SK-N-SH treated with all-trans-retinoic acid at 6 μM for 48 hours (cell line): ENCODE measurements around the gene RNPEPL1.

ENCODE experiments used
- ATAC-seq: fragments of 200-7000 bp; cut with Tn5 transposase; 3 replicates; pipeline ENCODE4 v1.9.1; 2020; ENCODE audit warnings: mild to moderate bottlenecking, moderate library complexity
- ARNTL ChIP-seq: fragments of 450-650 bp; formaldehyde crosslinking; IDR thresholded peaks from 2 replicates; pipeline ENCODE4 v1.5.0; 2020; ENCODE audit warnings: low read depth, mild to moderate bottlenecking, moderate library complexity, borderline replicate concordance
- BACH2 ChIP-seq: fragments of 250-450 bp; sonication (Bioruptor Pico); IDR thresholded peaks from 2 replicates; pipeline ENCODE4 v1.9.0; 2021; ENCODE audit warnings: mild to moderate bottlenecking, borderline replicate concordance
- CSDC2 ChIP-seq: fragments of 250-450 bp; sonication (Bioruptor Pico); IDR thresholded peaks from 2 replicates; pipeline ENCODE4 v1.5.0; 2020; ENCODE audit warnings: mild to moderate bottlenecking, moderate library complexity
- ESRRG ChIP-seq: fragments of 250-450 bp; sonication (Bioruptor Pico); IDR thresholded peaks from 2 replicates; pipeline ENCODE4 v1.6.1; 2021; ENCODE audit warnings: mild to moderate bottlenecking
- ISL1 ChIP-seq: fragments of 250-450 bp; sonication (Bioruptor Pico); IDR thresholded peaks from 2 replicates; pipeline ENCODE4 v2.1.2; 2022; ENCODE audit warnings: mild to moderate bottlenecking, moderate library complexity
- PATZ1 ChIP-seq: fragments of 250-450 bp; sonication (Bioruptor Pico); IDR thresholded peaks from 2 replicates; pipeline ENCODE4 v1.8.0; 2020; ENCODE audit warnings: mild to moderate bottlenecking, moderate library complexity, borderline replicate concordance
- PPARA ChIP-seq: fragments of 250-450 bp; sonication (Bioruptor Pico); IDR thresholded peaks from 2 replicates; pipeline ENCODE4 v1.5.0; 2020; ENCODE audit warnings: mild to moderate bottlenecking, borderline replicate concordance
- RARB ChIP-seq: fragments of 250-450 bp; sonication (Bioruptor Pico); IDR thresholded peaks from 2 replicates; pipeline ENCODE4 v1.8.0; 2021; ENCODE audit warnings: mild to moderate bottlenecking, moderate library complexity
- SNAI2 ChIP-seq: fragments of 250-450 bp; sonication (Bioruptor Pico); IDR thresholded peaks from 2 replicates; pipeline ENCODE4 v1.5.0; 2020; ENCODE audit warnings: mild to moderate bottlenecking, moderate library complexity
- TCF4 ChIP-seq: fragments of 250-450 bp; sonication (Bioruptor Pico); IDR thresholded peaks from 2 replicates; pipeline ENCODE4 v1.8.0; 2021; ENCODE audit warnings: mild to moderate bottlenecking, moderate library complexity, borderline replicate concordance
- TOX ChIP-seq: fragments of 250-450 bp; sonication (Bioruptor Pico); IDR thresholded peaks from 2 replicates; pipeline ENCODE4 v1.8.0; 2021; ENCODE audit warnings: mild to moderate bottlenecking, moderate library complexity, borderline replicate concordance
- TSHZ2 ChIP-seq: fragments of 250-450 bp; sonication (Bioruptor Pico); IDR thresholded peaks from 2 replicates; pipeline ENCODE4 v1.5.0; 2020; ENCODE audit warnings: mild to moderate bottlenecking, moderate library complexity
- ZNF565 ChIP-seq: fragments of 450-650 bp; formaldehyde crosslinking; conservative IDR thresholded peaks from 2 replicates; pipeline ENCODE4 v1.5.0; 2020; ENCODE audit warnings: low read depth, mild to moderate bottlenecking, moderate library complexity
- ZNF70 ChIP-seq: fragments of 450-650 bp; formaldehyde crosslinking; IDR thresholded peaks from 2 replicates; pipeline ENCODE4 v1.5.0; 2020; ENCODE audit warnings: mild to moderate bottlenecking, moderate library complexity
- ZNF8 ChIP-seq: fragments of 450-650 bp; formaldehyde crosslinking; IDR thresholded peaks from 2 replicates; pipeline ENCODE4 v1.5.0; 2020; ENCODE audit warnings: mild to moderate bottlenecking, moderate library complexity
- TF ChIP-seq, protein P1 (sequence below): fragments of 250-450 bp; sonication (Bioruptor Pico); IDR thresholded peaks from 2 replicates; pipeline ENCODE4 v1.8.0; 2021; ENCODE audit warnings: low read depth, mild to moderate bottlenecking, moderate library complexity, borderline replicate concordance
- TF ChIP-seq, protein P2 (sequence below): fragments of 250-450 bp; sonication (Bioruptor Pico); IDR thresholded peaks from 2 replicates; pipeline ENCODE4 v1.5.1; 2021; ENCODE audit warnings: mild to moderate bottlenecking, moderate library complexity
- TF ChIP-seq, protein P3 (sequence below): fragments of 250-450 bp; sonication (Bioruptor Pico); IDR thresholded peaks from 2 replicates; pipeline ENCODE4 v1.5.1; 2020; ENCODE audit warnings: low read depth, mild to moderate bottlenecking, moderate library complexity

Gene RNPEPL1

DNA sequence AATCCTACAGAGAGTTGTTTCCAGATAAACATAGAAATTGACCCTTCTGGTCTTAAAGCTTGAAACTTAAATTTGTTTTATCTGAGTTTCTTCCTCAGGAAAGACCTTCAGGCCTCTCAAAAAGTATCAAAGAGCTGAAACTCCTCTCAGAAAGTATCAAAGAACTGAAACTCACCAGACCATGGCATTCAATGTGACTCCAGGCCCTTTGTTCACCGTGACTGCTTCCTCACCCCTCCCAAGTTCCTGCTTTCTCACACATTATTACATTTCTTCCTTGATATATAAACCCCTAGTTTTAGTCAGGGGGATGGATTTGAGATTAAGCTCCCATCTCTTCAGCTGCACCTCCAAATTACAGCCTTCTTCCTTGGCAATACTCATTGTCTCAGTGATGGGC, 16.5 kb upstream of the RNPEPL1 start (continued):
- TF ChIP-seq TSHZ2 (CRISPR knock-in tag), result no peak
- TF ChIP-seq, protein P1, sequence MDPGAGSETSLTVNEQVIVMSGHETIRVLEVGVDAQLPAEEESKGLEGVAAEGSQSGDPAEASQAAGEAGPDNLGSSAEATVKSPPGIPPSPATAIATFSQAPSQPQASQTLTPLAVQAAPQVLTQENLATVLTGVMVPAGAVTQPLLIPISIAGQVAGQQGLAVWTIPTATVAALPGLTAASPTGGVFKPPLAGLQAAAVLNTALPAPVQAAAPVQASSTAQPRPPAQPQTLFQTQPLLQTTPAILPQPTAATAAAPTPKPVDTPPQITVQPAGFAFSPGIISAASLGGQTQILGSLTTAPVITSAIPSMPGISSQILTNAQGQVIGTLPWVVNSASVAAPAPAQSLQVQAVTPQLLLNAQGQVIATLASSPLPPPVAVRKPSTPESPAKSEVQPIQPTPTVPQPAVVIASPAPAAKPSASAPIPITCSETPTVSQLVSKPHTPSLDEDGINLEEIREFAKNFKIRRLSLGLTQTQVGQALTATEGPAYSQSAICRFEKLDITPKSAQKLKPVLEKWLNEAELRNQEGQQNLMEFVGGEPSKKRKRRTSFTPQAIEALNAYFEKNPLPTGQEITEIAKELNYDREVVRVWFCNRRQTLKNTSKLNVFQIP (CRISPR knock-in tag), result no peak

- no peak for ATAC-seq
- TF ChIP-seq RARB, result no peak
- no peak for TF ChIP-seq ZNF565
- TF ChIP-seq CSDC2 (CRISPR knock-in tag), result no peak
- TF ChIP-seq ZNF8 (CRISPR knock-in tag), result no peak
- no peak for TF ChIP-seq SNAI2 (CRISPR knock-in tag)
- no peak for TF ChIP-seq BACH2 (CRISPR knock-in tag)
- no peak for TF ChIP-seq PATZ1 (CRISPR knock-in tag)
These were observed 14.3 kb upstream of the RNPEPL1 start for GRCh38 chr2:240553956-240554480.

- TF ChIP-seq ZNF70 (CRISPR knock-in tag), result no peak
- no peak for TF ChIP-seq TOX (CRISPR knock-in tag)
- no peak for TF ChIP-seq PPARA (CRISPR knock-in tag)
- no peak for TF ChIP-seq TCF4
- TF ChIP-seq, protein P2, sequence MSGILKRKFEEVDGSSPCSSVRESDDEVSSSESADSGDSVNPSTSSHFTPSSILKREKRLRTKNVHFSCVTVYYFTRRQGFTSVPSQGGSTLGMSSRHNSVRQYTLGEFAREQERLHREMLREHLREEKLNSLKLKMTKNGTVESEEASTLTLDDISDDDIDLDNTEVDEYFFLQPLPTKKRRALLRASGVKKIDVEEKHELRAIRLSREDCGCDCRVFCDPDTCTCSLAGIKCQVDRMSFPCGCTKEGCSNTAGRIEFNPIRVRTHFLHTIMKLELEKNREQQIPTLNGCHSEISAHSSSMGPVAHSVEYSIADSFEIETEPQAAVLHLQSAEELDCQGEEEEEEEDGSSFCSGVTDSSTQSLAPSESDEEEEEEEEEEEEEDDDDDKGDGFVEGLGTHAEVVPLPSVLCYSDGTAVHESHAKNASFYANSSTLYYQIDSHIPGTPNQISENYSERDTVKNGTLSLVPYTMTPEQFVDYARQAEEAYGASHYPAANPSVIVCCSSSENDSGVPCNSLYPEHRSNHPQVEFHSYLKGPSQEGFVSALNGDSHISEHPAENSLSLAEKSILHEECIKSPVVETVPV (CRISPR knock-in tag), result no peak
- TF ChIP-seq ISL1, result no peak
- no peak for TF ChIP-seq ZNF8 (CRISPR knock-in tag)
- TF ChIP-seq, protein P1 (CRISPR knock-in tag), result no peak
- TF ChIP-seq, protein P3, sequence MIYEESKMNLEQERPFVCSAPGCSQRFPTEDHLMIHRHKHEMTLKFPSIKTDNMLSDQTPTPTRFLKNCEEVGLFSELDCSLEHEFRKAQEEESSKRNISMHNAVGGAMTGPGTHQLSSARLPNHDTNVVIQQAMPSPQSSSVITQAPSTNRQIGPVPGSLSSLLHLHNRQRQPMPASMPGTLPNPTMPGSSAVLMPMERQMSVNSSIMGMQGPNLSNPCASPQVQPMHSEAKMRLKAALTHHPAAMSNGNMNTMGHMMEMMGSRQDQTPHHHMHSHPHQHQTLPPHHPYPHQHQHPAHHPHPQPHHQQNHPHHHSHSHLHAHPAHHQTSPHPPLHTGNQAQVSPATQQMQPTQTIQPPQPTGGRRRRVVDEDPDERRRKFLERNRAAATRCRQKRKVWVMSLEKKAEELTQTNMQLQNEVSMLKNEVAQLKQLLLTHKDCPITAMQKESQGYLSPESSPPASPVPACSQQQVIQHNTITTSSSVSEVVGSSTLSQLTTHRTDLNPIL (CRISPR knock-in tag), result no peak
- TF ChIP-seq ARNTL, result no peak
- TF ChIP-seq ESRRG, result no peak
- ATAC-seq, result no peak
These were observed 13.4 kb upstream of the RNPEPL1 start for GRCh38 chr2:240554767-240555493.
